Panc1 (cell line): ENCODE measurements around the gene EXT2.

Experiments used
- CTCF ChIP-seq: fragments of 450-650 bp; IDR thresholded peaks from 2 replicates; pipeline ENCODE4 v1.5.1; 2017; ENCODE audit warnings: mild to moderate bottlenecking
- POLR2AphosphoS5 ChIP-seq: IDR thresholded peaks from 2 replicates; pipeline ENCODE4 v1.6.1; 2012; ENCODE audit warnings: mild to moderate bottlenecking, low read depth, low read length, moderate library complexity

GRCh38 chr11:44199816-44200215 lies 104.3 kb downstream of the EXT2 start:
- no peak for TF ChIP-seq CTCF
- no peak for TF ChIP-seq POLR2AphosphoS5
